Osteoblast (primary cell): Measurements from ENCODE around the gene PTPRD. TPM values are rescaled to one million over a fixed set of nuclear protein-coding genes. Genes with fewer than 3 reads are reported as not detected.

ENCODE experiments used
- DNase-seq: peaks from one replicate; pipeline ENCODE4 v3.0.0; 2011; ENCODE audit warnings: low spot score, mixed read lengths; ENCODE audit not compliant: insufficient read length; ENCODE audit errors: missing footprints
- H2AFZ ChIP-seq: 2 replicates; pipeline ENCODE4 v1.6.0; 2011; ENCODE audit warnings: mild to moderate bottlenecking, low read length
- H3K27ac ChIP-seq: 2 replicates; pipeline ENCODE4 v1.5.1; 2011; ENCODE audit warnings: mild to moderate bottlenecking, low read depth, low read length, moderate library complexity
- H3K27me3 ChIP-seq: 2 replicates; pipeline ENCODE4 v1.6.0; 2012; ENCODE audit warnings: mild to moderate bottlenecking, control low read depth, inconsistent platforms, low read length, moderate library complexity; ENCODE audit not compliant: insufficient read depth
- H3K36me3 ChIP-seq: 2 replicates; pipeline ENCODE4 v1.5.1; 2011; ENCODE audit warnings: mild to moderate bottlenecking, low read length, control low read depth, moderate library complexity; ENCODE audit not compliant: insufficient read depth
- H3K4me1 ChIP-seq: 2 replicates; pipeline ENCODE4 v1.5.1; 2011; ENCODE audit warnings: mild to moderate bottlenecking, low read length, control low read depth, moderate library complexity; ENCODE audit not compliant: insufficient read depth
- H3K4me2 ChIP-seq: 2 replicates; pipeline ENCODE4 v1.6.0; 2011; ENCODE audit warnings: mild to moderate bottlenecking, low read length; ENCODE audit not compliant: insufficient read depth
- H3K4me3 ChIP-seq: fragments of 200-600 bp; sonication (generic); 3 replicates; pipeline ENCODE4 v1.5.1; 2012; ENCODE audit warnings: mild to moderate bottlenecking, low read length, inconsistent platforms; ENCODE audit not compliant: insufficient read depth
- H3K79me2 ChIP-seq: 2 replicates; pipeline ENCODE4 v1.6.0; 2012; ENCODE audit warnings: mild to moderate bottlenecking, low read length, control low read depth, inconsistent platforms; ENCODE audit not compliant: insufficient read depth
- H3K9me3 ChIP-seq: 2 replicates; pipeline ENCODE4 v1.5.1; 2011; ENCODE audit warnings: low read depth, low read length, control low read depth
- H4K20me1 ChIP-seq: 2 replicates; pipeline ENCODE4 v1.6.0; 2012; ENCODE audit warnings: mild to moderate bottlenecking, low read length, control low read depth; ENCODE audit not compliant: insufficient read depth
- CTCF ChIP-seq: IDR thresholded peaks from 2 replicates; pipeline ENCODE4 v1.5.1; 2011; ENCODE audit warnings: mild to moderate bottlenecking, low read depth, low read length, moderate library complexity; ENCODE audit errors: extremely low read depth
- total RNA-seq: library from RNA; depleted of rRNA; stranded (reverse); fragments of >200 nt; gene quantifications from 2 replicates; pipeline ENCODE4 v1.2.3, GENCODE V29; 2012

The PTPRD gene
- total RNA-seq, 1 donor: 23.9 TPM

GRCh38 chr9:10396615-10397014 is 216.2 kb downstream of the PTPRD start:
- H3K4me2 ChIP-seq: no peak overlapping the region
- no peak overlapping the region for H2AFZ ChIP-seq
- no peaks in the 10 kb centered on the region for H3K27me3 ChIP-seq
- no peak overlapping the region for H3K4me3 ChIP-seq
- H3K4me1 ChIP-seq: no peaks in the 10 kb centered on the region
- no peaks in the 10 kb centered on the region for H3K9me3 ChIP-seq
- no peaks in the 10 kb centered on the region for H3K36me3 ChIP-seq
- H3K27ac ChIP-seq: no peak overlapping the region
- H3K79me2 ChIP-seq: no peaks in the 10 kb centered on the region
- no peak for DNase-seq
- no peaks in the 10 kb centered on the region for H4K20me1 ChIP-seq
- TF ChIP-seq CTCF: no peak

GRCh38 chr9:10387282-10387681 is 225.5 kb downstream of the PTPRD start:
- Histone ChIP-seq H3K4me1 (no peaks in the 10 kb centered on the region), H3K79me2 (no peaks in the 10 kb centered on the region), H3K27ac (no peak overlapping the region), H4K20me1 (no peaks in the 10 kb centered on the region), H3K4me2 (no peak overlapping the region), H3K9me3 (peaks cover 4% of the 10 kb centered on the region), H2AFZ (no peak overlapping the region), H3K36me3 (no peaks in the 10 kb centered on the region), H3K27me3 (no peaks in the 10 kb centered on the region), H3K4me3 (no peak overlapping the region)
- no peak for DNase-seq
- no peak for TF ChIP-seq CTCF

- Histone ChIP-seq H2AFZ (no peak overlapping the region), H4K20me1 (no peaks in the 10 kb centered on the region), H3K27ac (no peak overlapping the region), H3K79me2 (no peaks in the 10 kb centered on the region), H3K9me3 (peaks cover 2% of the 10 kb centered on the region), H3K4me3 (no peak overlapping the region), H3K36me3 (no peaks in the 10 kb centered on the region), H3K27me3 (no peaks in the 10 kb centered on the region), H3K4me1 (no peaks in the 10 kb centered on the region), H3K4me2 (no peak overlapping the region)
- no peak for DNase-seq
- TF ChIP-seq CTCF: no peak
These were observed 241.0 kb downstream of the PTPRD start for GRCh38 chr9:10371824-10372223.

GRCh38 chr9:10366171-10366779 is 246.5 kb downstream of the PTPRD start:
- no peak overlapping the region for H3K27ac ChIP-seq
- no peak overlapping the region for H2AFZ ChIP-seq
- no peaks in the 10 kb centered on the region for H3K79me2 ChIP-seq
- H3K9me3 ChIP-seq: no peaks in the 10 kb centered on the region
- no peaks in the 10 kb centered on the region for H4K20me1 ChIP-seq
- no peaks in the 10 kb centered on the region for H3K4me1 ChIP-seq
- no peak overlapping the region for H3K4me2 ChIP-seq
- peak; percentile 4 for DNase-seq
- TF ChIP-seq CTCF: peak; percentile 28
- H3K4me3 ChIP-seq: no peak overlapping the region
- no peaks in the 10 kb centered on the region for H3K36me3 ChIP-seq
- no peaks in the 10 kb centered on the region for H3K27me3 ChIP-seq
